ENCODE results near the gene CNTROB.

CNTROB gene, protein sequence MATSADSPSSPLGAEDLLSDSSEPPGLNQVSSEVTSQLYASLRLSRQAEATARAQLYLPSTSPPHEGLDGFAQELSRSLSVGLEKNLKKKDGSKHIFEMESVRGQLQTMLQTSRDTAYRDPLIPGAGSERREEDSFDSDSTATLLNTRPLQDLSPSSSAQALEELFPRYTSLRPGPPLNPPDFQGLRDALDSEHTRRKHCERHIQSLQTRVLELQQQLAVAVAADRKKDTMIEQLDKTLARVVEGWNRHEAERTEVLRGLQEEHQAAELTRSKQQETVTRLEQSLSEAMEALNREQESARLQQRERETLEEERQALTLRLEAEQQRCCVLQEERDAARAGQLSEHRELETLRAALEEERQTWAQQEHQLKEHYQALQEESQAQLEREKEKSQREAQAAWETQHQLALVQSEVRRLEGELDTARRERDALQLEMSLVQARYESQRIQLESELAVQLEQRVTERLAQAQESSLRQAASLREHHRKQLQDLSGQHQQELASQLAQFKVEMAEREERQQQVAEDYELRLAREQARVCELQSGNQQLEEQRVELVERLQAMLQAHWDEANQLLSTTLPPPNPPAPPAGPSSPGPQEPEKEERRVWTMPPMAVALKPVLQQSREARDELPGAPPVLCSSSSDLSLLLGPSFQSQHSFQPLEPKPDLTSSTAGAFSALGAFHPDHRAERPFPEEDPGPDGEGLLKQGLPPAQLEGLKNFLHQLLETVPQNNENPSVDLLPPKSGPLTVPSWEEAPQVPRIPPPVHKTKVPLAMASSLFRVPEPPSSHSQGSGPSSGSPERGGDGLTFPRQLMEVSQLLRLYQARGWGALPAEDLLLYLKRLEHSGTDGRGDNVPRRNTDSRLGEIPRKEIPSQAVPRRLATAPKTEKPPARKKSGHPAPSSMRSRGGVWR

DNA sequence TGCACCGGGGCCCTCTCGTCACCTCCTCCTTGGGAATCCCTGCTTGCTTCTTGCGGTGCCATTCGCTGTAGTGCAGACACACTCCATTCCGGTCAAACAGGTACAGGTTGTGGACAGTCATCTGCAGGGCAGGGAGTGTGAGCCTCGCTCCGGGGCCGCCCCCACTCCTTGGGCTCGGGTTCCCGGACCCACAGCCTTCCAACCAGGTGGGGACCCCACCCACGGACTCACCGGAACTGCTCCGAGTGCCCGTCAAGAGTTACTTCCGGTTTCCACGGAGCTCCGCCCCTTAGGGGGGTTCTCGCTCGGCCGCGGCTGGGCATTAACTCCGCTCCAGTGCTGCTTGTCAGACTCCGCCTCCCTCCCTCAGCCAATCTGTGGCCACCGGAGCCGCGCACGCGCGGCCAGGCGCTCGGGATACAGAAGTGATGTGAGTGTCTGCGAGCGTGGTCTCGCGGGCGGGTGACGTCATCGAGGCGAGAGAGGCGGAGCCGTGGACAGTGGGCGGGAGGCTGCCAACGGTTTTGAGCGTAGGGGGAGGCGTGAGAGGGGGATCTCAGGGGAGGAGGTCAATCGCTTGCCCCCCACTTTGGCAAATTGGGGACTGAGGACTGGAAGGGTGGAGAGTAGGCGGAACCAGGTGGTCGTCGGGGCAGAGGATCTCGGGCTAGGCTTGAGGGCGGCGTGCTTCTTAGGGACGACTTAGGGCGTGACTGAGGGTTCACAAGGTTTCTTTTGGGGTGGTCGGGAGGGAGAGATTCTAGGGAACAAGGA, at the start of gene CNTROB, which contains the start of gene TRAPPC1:
CNTROB (plus strand) TSS at position 498 of the 774 bp plus-strand sequence. CDS start 874 bp downstream, outside the sequence.
TRAPPC1 (minus strand) TSS at position 238 of the 774 bp plus-strand sequence; CDS start at position 121, 117 bp downstream.
- peak; percentile 100 for DNase-seq

DNA sequence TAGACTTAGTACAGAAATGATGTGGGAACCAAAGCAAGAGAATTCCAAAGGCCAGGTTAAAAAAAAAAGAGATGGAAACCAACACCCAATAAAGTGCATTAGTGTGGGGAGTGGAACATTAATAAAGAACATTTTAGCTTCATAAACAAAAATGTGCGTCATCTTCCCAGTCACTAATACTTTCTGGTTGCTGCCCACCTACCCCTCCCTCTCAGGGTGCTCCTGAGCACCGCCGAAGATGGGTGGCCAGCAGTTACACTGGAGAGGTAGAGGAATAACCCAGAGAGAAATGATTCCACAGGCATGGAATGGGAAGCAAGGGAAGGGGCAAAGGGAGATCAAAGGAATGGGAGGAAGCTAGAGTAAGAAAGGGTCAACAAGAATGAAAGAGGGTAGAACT, 49.4 kb upstream of the CNTROB start:
- no peak for DNase-seq

DNA sequence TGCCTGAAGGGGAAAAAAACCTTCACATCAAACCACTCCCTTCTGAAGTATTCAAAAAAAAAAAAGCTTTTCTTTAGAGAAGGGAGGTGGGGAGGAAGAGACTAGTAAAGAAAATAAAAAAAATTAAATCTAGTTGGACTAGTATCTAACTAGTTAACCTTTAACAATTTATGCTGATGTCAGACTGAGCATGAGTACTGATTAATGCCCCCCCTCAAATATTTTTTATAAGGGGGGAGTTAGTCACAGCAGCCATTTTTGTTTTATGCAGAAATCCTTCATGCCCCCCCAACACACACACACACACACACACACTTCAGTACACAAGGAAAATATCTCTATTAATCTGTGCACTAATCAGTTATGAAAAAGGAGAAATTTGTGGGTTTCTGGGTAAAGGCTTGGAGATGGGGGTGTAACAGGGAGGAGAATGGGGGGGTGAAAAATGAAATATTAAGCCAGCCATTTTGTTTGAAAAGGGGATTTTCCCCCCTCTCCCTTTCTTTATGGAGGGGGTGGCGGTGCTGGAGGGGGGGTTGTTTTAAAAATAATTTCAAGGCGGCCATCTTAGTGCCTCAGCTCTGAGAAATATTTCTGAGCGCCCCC, 48.1 kb upstream of the CNTROB start:
- peak; percentile 45 for DNase-seq

DNA sequence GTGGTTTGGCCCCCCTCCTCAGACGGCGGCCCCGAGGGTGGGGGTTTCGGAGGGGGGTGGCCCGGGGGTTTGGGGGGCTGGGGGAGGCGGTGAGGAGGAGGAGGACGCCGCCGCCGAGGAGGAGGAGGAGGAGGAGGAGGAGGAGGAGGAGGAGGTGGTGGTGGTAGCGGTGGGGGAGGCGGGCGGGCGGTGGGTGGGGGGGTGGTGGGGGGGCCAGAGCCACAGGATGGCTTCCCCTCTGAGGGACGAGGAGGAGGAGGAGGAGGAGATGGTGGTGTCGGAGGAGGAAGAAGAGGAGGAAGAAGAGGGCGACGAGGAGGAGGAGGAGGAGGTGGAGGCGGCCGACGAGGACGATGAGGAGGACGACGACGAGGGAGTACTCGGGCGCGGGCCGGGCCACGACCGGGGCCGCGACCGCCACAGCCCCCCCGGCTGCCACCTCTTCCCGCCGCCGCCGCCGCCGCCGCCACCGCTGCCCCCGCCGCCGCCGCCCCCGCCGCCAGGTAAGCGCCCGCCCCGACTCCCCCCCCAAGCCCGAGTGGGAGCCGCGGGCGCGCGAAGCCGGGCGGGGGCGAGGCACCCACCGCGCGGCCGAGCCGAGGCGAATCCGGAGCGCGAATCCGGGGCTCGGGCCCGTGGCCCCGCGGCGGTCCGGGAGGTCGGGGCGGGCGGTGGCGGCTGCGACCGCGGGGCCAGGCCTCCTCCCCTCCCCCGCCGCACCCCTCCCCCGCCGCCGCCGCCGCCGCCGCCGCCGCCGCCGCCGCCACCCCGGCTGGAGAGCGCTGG, 47.2 kb upstream of the CNTROB start:
- peak; percentile 56 for DNase-seq

DNA sequence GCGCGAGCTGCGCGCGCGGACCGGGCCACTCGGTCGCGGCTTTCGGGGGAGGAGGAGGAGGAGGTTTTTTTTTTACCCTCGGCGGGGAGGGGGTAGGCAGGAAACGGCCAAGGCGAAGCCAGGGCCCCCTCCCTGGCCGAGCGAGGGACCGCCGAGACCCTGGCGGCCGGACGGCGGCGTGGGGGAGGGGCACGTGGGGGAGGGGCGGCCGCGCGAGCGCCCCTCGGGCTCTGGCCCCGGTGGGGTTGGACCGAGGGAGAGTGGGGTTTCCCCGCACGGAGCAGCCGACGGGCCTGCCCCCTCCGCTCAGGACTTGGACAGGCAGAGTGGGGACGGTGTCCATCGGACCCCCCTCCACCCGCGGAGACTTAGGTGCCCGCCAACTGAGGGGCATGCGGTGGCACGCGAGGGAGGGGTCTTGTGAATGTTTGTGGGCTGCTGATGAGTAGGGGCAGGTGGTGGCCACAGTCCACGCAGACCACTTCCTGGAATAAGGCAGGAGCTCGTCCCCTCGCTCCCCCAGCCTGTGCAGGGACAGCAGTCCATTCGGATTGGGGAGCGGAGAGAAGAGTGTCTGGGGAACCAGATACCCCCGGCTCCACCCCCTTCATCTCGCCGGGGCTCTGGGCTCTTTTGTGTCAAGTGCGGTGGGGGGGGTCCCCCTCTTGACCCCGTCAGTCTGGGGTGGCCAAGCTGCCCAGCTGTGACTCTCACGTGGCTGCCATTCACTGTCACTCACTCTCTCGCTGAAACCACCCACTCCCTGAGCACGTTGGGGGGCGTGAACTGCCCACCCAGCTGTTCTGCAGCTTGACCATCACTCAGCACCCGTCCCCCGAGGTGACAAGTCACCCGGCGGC, 46.4 kb upstream of the CNTROB start:
- DNase-seq, result peak; percentile 75

DNA sequence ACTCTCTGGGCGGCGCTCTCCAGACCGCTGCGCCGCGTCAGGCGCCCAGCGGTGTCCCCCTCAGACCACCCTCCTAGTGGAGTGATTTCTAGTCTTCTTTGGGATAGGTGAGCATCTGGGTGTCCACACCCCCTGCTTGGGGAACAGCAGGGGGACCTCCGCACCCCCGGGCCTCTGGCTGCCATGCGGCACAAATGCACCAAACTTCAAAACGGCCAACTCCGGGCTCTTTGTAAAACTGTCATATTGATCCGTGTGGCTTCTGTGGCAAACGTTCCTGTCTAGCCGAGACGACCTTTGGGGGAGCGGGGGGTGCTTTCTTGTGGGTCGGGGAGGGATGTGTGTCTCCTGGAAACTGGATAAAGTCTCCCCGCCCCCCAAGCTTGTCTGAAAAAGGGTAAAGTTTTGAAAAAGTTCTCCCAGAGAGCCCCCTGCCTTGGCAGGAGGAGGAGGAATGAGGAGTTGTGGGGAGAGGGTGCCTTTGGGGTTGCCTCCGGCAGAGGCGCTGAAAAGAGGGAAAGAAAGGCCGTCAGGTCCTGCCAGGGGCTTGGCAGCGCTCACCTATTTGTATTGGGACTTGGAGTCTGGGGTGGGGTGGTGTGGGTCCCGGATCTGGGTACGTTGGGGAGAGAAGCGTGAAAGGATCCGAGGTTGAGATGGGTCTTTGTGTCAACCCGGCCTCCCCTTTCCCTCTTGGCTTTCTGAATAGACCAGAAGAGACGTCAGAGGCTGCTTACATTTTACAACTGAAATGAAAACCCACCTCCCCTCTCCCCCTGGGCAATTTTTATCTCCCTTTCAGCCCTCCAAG, 45.6 kb upstream of the CNTROB start:
- DNase-seq, result peak; percentile 66

DNA sequence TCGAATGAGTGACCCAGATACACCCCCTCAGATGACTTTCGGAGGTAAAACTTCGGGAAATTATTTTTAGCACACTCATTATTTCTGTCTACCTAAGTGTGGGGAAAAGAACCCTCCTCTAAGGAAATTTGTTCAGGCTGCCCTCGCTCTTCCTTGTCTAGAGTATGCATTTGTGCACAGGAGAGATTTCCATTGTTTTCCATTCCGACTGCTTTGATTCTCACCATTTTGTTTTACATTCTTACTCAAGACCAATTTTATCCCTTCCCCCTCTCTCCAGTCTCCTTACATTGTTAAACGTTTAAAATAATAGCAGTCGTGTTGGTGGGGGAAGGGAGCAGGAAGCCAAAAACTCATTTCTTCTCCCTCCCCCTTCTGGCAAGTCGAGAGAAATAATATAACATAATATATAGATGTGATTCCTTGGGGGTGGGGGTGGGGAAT, 44.9 kb upstream of the CNTROB start:
- no peak for DNase-seq

DNA sequence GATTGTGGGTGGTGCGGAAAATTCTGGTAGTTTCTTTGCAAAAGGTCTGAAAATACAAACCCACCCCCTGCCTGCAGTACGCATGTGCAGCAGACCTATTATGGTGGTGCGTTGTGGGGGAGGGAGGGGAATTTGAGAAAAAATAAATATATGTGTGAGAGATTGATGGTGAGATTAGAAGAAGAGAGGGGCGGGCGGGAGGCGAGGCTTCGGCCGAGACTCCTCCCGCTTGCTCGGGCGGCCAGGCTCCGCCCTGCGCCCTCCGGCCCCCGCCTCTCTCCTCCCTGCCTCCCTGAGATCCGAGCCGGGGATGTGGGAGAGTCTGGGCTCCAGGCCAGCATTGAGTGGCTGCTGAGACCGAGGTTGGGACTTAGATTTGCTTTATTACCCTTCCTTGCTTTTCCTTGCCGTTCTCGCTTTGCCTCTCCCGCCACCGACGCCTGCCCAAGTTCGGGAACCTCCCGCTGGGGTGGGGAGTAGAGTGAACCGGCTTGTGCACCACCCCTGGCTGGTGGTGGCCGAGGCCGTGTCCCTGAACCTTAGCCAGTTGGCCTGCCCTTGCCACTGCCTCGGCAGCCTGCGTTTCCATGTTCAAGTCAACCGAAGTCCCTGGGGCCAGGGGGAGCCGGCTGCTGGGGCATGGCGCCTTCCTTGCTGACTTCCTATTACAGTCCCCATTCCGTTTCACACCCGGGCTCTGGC, 44.4 kb upstream of the CNTROB start:
- peak; percentile 98 for DNase-seq

DNA sequence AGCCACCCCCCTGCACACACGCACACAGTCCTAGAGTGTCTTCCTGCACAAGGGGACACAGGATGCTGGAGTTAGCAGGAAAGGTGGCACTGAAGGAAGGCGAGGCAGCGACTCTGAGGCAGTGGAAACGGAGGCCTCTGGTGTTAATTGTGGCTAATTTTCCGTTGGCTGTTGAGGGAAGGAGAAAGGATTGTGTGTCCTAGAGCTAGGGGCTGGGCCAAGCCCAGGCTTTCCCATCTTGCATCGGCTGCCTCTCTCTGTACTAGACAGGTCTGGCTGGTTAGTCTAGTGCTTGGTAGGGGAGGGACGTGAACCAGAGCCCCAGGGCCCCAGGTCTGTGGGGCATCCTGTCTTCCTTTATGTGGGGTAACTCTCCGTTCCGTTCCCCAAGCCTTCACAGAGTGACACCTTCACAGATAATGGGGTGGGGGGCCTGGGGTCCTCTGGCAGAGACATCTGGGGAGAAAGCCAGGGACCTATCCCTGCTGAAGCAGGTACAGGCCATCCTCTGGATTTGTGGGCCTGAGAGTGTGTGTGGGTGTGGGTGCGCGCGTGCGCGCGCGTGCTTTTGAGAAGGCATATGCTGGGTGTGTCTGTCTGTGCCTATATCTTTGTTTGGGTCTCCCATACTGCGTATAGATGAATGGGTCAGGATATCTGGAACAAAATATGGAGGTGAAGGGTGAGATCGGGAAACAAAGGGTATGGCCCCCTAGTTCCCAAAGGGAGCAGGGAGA, 43.7 kb upstream of the CNTROB start, which contains the start of gene CHD3:
CHD3 (plus strand) TSS at position 606 of the 737 bp plus-strand sequence. CDS start 212 bp downstream, outside the sequence.
- no peak for DNase-seq

DNA sequence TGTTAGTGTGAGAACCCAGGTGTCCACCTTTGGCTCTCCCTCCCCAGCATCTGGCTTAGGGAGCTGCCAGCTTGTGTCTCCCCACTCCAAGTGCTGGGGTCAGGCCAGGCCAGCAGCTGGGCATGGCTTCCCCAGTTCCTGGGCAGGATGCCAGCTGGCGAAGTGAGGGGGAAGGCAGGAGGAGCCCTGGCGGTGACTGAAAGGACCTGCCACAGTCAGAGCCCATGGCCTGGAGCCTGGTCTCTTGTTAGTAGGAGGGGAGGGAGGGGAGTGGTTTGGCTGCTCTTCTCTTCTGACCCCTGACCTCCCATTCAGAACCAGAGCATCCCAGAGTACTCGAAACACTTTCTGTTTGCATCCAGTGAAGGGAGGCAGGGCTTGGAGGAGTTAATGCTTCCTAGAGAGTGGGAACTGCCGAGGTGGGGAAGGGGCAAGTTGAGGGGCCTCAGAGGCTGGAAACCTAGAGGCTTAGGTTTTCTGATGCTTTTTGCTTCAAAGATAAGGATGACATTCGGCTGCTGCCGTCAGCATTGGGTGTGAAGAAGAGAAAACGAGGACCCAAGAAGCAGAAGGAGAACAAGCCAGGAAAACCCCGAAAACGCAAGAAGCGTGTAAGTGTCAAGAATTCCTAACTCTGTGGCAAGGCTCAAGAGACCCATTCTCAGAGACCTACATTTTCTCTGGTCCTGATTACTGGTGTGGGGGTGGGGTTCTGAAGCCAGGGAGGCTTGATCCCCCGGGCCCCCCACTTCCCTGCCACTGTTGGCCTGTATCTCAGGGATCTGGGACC, 42.6 kb upstream of the CNTROB start:
- DNase-seq, result peak; percentile 95

DNA sequence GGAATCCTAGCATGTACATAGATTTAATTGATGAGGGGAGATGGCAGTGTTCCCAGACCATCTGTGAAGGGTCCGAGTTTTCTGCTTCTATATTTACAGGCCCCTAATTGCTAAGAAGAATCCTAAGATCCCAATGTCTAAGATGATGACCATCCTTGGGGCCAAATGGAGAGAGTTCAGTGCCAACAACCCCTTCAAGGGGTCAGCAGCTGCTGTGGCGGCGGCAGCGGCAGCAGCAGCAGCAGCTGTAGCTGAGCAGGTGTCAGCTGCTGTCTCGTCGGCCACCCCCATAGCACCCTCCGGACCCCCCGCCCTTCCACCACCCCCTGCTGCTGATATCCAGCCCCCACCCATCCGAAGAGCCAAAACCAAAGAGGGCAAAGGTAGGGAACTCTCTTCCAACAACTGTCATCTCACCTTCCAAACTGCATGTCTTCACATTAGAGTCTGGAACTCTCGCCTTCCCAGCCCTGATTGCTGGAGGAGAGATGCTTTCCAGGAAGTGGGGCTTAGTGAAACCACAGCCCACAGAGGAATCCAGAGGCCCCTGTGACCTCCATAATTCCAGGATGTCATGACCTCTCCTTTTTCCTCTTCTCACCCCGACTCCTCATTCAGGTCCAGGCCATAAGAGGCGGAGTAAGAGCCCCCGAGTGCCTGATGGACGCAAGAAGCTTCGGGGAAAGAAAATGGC, 38.7 kb upstream of the CNTROB start:
- DNase-seq, result peak; percentile 66

DNA sequence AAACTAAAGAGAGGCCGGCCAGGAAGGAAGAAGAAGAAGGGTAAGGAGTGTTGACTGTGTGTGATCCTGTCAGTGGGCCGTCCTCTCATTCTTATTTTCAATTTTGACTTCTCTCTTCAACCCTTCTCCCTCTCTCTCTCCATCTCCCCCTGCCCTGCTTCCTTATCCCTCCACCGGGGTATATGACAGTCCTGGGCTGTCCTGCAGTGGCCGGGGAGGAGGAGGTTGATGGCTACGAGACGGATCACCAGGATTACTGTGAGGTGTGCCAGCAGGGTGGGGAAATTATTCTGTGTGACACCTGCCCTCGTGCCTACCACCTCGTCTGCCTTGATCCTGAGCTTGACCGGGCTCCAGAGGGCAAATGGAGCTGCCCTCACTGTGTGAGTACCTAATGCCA, 37.8 kb upstream of the CNTROB start:
- no peak for DNase-seq

DNA sequence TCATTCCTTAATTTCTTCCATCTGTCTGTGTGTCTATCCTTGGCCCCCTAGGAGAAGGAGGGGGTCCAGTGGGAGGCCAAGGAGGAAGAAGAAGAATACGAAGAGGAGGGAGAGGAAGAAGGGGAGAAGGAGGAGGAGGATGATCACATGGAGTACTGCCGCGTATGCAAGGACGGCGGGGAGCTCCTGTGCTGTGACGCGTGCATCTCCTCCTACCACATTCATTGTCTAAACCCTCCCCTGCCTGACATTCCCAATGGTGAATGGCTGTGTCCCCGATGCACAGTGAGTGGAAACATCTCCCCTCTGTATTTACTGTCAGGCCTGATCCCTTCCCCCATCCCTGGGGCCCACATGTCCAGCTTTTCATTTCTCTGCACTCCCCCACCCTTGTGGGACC, 37.1 kb upstream of the CNTROB start:
- DNase-seq, result no peak

DNA sequence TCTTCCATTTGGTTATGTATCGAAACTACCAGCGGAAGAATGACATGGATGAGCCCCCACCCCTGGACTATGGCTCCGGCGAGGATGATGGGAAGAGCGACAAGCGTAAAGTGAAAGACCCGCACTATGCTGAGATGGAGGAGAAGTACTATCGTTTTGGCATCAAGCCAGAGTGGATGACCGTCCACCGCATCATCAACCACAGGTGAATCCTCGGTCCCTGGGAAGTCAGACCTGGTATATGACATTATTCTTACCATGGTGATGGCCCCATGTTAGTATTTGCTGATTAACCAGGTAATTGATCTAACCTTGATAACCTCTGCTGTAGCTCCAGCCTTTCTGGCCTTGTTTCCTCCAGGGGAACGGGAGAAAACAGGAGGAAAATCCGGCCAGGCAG, 34.9 kb upstream of the CNTROB start:
- no peak for DNase-seq

DNA sequence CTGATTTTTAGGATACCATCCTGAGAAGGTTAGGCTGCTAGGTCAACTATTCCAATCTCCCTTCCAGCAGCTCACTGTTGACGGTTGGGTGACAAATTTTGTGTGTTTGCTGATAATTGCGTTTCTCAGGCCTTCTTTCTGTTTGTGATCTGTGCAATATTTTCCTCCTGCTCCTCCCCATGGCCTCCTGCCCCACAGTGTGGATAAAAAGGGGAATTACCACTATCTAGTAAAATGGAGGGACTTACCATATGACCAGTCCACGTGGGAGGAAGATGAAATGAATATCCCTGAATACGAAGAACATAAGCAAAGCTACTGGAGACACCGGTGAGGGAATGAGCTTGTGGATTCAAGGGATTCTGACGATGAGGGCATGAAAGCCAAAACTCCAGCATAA, 34.2 kb upstream of the CNTROB start:
- peak; percentile 58 for DNase-seq

Data from right hindlimb (tissue), 1 donor.